OCI-LY3 (cell line): ENCODE data around the gene PSMC5.

ENCODE experiments used
- EZH2phosphoT487 ChIP-seq: fragments of 200-600 bp; shearing (Covaris generic); IDR thresholded peaks from 2 replicates; pipeline ENCODE4 v1.6.1; 2018; ENCODE audit warnings: antibody characterized with exemption, mixed run types, low read depth
- TF ChIP-seq, protein P1 (sequence below): fragments of 200-600, 300-600 bp; sonication (generic); IDR thresholded peaks from 2 replicates; pipeline ENCODE4 v1.5.1; 2014; ENCODE audit warnings: antibody characterized with exemption, low read length, low read depth

GRCh38 chr17:63790057-63790456 lies 37.2 kb upstream of the PSMC5 start:
- TF ChIP-seq, protein P1, sequence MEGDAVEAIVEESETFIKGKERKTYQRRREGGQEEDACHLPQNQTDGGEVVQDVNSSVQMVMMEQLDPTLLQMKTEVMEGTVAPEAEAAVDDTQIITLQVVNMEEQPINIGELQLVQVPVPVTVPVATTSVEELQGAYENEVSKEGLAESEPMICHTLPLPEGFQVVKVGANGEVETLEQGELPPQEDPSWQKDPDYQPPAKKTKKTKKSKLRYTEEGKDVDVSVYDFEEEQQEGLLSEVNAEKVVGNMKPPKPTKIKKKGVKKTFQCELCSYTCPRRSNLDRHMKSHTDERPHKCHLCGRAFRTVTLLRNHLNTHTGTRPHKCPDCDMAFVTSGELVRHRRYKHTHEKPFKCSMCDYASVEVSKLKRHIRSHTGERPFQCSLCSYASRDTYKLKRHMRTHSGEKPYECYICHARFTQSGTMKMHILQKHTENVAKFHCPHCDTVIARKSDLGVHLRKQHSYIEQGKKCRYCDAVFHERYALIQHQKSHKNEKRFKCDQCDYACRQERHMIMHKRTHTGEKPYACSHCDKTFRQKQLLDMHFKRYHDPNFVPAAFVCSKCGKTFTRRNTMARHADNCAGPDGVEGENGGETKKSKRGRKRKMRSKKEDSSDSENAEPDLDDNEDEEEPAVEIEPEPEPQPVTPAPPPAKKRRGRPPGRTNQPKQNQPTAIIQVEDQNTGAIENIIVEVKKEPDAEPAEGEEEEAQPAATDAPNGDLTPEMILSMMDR = no peak
- TF ChIP-seq EZH2phosphoT487 = no peak
